ENCODE results near the gene GABPB1. TPM values are rescaled to one million over a fixed set of nuclear protein-coding genes. Genes with fewer than 3 reads are reported as not detected.

GABPB1 gene
- total and polyA plus RNA-seq, 10 of the 15 experiments (the other 5 are each of a cell fraction or from before 2014, with no cell fraction given): 13.9 to 48.2 (median 39.8) TPM

GRCh38 chr15:50363612-50364011 is 8.6 kb upstream of the GABPB1 start (continued):
- TF ChIP-seq ZZZ3 (IDR thresholded peaks at IDR 0.05; ENCODE audit: control insufficient read depth, insufficient read length, low read depth) (no peak), IRF4 (IDR thresholded peaks at IDR 0.05; ENCODE audit: low read depth, low read length) (no peak), ZNF622 (IDR thresholded peaks at IDR 0.05) (no peak), RFX5 (IDR thresholded peaks at IDR 0.05; ENCODE audit: low read depth, low read length) (no peak), SMARCA5 (IDR thresholded peaks at IDR 0.05) (no peak), GATAD2B (conservative IDR thresholded peaks at IDR 0.05; ENCODE audit: low read depth) (no peak)
- TF ChIP-seq, protein P1, sequence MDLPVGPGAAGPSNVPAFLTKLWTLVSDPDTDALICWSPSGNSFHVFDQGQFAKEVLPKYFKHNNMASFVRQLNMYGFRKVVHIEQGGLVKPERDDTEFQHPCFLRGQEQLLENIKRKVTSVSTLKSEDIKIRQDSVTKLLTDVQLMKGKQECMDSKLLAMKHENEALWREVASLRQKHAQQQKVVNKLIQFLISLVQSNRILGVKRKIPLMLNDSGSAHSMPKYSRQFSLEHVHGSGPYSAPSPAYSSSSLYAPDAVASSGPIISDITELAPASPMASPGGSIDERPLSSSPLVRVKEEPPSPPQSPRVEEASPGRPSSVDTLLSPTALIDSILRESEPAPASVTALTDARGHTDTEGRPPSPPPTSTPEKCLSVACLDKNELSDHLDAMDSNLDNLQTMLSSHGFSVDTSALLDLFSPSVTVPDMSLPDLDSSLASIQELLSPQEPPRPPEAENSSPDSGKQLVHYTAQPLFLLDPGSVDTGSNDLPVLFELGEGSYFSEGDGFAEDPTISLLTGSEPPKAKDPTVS (IDR thresholded peaks at IDR 0.05; ENCODE audit: low read depth, low read length): no peak
- TF ChIP-seq, protein P2, sequence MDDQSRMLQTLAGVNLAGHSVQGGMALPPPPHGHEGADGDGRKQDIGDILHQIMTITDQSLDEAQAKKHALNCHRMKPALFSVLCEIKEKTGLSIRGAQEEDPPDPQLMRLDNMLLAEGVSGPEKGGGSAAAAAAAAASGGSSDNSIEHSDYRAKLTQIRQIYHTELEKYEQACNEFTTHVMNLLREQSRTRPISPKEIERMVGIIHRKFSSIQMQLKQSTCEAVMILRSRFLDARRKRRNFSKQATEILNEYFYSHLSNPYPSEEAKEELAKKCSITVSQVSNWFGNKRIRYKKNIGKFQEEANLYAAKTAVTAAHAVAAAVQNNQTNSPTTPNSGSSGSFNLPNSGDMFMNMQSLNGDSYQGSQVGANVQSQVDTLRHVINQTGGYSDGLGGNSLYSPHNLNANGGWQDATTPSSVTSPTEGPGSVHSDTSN (IDR thresholded peaks at IDR 0.05; ENCODE audit: insufficient replicate concordance, low read depth, low read length): no peak
- TF ChIP-seq, protein P3, sequence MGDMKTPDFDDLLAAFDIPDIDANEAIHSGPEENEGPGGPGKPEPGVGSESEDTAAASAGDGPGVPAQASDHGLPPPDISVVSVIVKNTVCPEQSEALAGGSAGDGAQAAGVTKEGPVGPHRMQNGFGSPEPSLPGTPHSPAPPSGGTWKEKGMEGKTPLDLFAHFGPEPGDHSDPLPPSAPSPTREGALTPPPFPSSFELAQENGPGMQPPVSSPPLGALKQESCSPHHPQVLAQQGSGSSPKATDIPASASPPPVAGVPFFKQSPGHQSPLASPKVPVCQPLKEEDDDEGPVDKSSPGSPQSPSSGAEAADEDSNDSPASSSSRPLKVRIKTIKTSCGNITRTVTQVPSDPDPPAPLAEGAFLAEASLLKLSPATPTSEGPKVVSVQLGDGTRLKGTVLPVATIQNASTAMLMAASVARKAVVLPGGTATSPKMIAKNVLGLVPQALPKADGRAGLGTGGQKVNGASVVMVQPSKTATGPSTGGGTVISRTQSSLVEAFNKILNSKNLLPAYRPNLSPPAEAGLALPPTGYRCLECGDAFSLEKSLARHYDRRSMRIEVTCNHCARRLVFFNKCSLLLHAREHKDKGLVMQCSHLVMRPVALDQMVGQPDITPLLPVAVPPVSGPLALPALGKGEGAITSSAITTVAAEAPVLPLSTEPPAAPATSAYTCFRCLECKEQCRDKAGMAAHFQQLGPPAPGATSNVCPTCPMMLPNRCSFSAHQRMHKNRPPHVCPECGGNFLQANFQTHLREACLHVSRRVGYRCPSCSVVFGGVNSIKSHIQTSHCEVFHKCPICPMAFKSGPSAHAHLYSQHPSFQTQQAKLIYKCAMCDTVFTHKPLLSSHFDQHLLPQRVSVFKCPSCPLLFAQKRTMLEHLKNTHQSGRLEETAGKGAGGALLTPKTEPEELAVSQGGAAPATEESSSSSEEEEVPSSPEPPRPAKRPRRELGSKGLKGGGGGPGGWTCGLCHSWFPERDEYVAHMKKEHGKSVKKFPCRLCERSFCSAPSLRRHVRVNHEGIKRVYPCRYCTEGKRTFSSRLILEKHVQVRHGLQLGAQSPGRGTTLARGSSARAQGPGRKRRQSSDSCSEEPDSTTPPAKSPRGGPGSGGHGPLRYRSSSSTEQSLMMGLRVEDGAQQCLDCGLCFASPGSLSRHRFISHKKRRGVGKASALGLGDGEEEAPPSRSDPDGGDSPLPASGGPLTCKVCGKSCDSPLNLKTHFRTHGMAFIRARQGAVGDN (IDR thresholded peaks at IDR 0.05): no peak

Measured in GM12878 (cell line).